ENCODE results near the gene FAM90A1.
A peak's percentile ranks its signal among the peaks of the same experiment; 100 is the strongest.
"Not testable (repeated sequence)": the region's sequence is repeated elsewhere in the genome, so short reads cannot be mapped to it uniquely, and the experiment has no call there.

FAM90A1 gene

DNA sequence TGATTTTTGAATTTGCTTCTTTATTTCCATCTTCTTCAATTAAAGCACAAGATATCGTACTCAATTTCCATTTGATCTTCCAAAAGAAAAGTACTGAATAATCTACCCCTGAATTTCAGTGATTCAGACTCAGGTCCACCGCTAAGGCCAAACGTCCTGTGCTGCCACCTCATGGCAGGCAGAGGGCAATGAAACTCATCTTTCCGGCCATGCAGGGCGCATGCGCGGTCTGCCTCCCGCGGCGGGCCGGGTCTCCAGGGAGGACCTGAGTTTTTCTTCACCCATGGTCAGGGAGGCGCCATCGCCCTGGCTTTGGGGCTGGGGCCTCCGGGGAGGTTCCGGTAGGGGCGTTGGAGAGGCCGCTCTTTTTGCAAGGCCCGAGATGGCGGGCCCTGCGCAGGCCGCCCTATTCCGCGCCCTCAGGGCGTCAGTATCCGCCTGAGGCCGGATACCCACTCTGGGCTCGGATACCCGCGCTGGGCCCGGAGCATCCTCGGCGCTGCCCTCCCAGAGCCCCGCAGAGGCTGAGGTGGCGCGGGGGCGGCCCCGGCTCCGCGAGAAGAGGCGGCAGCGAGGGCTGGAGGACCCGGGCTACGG lies 47.3 kb downstream of the FAM90A1 start:
- DNase-seq (ENCODE audit: low read depth in 2 of 2, low spot score in 1 of 2) = peak; percentile 31 to 69

DNA sequence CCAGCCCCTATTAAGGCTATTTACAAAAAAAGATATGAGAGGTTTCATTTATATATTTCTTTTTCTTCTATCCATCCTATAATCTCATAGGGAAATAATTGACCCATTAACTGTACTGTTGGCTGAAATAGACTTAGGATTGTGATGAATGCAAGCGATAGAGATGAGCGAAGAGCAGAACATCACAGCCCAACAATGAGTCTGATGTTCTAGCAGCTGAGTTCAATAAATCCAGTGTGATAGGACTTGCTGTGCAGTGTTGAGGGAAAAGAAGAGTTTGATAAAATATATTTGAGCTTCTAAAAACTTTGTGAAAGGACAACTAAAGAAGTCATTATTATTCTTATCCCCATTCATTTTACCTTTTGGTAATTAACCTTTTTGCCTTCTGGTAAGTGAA lies 54.5 kb downstream of the FAM90A1 start:
- not testable (repeated sequence) for DNase-seq (ENCODE audit: low read depth in 2 of 2, low spot score in 1 of 2)

Measured in stimulated activated CD8-positive, alpha-beta memory T cell treated with anti-CD3 and anti-CD28 coated beads, Interleukin-4, amount 100 ng/mL, for 4 hours (primary cell).